ENCODE measurements around the gene IMMP2L.

Gene IMMP2L

DNA sequence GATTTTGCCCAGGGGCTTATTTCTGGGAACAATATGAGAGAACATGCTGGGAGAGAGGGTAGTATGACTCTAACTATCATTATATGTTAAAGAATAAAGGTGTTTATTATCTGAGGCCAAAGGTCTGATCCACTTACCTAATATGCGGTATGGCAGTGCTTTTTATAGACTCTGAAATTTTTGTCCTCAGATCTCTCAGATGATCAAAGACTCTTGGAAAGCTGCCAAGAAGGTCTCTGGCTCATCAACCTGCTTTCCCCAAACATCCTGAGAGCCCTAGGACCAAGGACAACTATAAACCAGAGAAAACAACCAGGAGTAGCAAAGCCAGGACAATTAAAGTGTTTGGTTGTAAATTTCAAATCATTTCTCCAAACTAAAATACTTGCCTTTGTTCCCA, 727.1 kb downstream of the IMMP2L start:
- DNase-seq: no peak

DNA sequence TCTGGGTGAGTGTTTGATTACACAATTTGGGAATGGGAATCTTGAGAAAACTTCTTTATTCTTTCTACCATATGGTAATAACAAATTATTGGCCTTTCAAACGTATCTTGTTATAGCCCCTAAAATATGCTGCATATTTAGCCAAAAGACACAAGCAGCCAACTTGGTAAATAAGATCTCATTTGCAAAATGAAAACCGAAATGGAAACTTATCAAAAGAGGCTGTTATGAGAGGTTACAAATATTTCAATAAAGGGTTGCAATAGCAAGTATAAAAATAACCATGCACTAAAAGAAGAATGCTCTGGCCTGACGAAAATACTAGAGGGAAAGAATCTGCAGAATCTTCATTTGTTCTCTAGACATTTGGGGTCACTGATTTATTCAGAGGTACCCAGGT, 730.9 kb downstream of the IMMP2L start:
- no peak for DNase-seq

DNA sequence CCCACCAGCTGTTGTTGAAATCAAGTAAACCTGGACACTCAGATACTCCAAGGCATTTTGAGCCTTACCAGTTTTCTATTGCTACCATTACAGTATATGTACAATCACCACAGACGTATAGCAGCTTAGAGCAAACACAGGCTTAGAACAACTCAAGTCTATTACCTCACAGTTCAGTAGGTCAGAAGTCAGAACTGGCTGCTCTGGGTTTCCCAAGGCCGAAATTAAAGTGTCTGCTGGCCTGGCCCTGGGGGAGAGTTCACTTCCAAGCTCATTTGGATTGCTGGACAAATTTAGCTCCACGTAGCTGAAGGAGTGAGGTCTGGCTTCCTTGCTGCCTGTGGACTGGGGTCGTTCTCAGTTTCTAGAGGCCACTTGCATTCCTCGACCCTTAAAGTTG, 731.5 kb downstream of the IMMP2L start:
- no peak for DNase-seq

DNA sequence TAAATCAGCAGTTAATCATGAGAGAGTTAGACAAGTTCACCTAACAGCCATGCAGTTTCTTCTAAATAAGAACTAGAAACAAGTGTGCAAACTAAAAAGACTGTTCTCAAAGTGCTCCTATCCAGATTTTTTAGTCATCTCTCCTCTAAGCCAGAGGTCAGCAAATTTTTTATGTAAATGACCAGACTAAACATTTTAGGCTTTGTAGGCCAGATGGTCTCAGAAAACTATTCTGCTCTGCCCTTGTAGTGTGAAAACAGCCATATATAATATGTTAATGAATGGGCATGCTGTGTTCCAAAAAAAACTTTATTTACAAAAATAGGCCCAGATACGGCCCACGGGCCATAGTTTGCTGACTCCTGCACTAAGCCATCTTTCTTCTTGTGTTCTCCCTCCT, 734.4 kb downstream of the IMMP2L start:
- no peak for DNase-seq

DNA sequence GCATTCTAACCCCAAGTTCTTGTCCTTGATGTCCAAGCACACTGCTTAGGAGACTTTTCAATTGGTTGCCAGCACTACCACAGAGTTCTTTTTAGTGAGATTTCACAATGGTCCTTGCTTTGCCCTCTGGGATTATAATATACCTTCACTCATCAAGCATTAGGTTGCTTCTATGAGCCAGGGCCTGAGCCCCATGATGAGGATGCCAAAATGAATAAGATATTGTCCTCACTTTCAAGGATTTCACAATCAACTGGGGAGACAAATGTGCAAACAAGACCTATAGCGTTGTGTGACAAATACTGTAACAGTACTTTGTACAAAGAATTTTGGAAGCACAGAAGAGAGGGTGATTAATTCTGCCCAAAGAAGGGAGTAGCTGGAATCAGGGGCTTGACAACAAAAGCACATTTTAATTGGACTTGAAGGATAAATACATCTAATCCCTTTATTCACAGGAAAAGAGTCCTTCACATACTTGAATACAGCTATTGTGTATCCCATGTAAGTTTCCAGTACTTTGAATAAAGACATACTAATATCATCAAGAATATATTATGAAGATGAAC, 734.9 kb downstream of the IMMP2L start:
- DNase-seq: no peak

DNA sequence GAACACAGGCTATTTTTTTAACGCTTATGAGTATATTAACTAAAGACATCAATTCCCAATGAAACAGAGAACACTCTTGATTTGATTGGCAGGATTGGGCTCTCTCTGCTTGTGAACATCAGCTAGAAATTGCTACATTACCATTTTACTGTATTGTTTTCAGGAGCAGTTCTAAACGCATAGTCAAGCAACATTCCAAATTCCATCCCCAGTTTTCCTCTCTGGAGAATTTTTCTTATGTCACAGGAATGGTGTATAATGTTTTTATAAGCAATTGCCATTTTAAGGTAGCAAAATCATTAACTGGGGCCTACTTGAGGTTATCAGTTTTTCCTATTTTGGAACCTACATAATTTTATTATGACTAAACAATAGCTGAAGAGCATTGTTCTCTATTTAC, 748.3 kb downstream of the IMMP2L start:
- no peak for DNase-seq

DNA sequence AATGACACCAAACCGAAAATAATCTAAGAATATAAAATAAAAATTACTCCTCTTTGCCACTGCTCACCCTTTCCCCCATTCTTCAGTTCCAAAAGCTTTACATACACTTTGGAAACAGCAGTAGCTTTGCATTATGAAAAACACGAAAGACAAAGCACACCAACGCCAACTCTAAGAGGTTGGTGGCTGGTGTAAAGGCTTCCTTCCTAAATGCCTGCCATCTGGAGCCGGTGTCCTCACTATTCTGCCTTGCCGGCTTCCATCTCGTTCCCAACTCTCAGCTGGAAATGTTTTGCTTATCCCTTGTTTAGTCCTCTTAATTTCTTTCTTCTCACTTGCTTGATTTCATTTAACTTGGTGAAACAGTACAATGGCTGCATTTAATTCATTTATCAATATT, 752.5 kb downstream of the IMMP2L start:
- DNase-seq: no peak

DNA sequence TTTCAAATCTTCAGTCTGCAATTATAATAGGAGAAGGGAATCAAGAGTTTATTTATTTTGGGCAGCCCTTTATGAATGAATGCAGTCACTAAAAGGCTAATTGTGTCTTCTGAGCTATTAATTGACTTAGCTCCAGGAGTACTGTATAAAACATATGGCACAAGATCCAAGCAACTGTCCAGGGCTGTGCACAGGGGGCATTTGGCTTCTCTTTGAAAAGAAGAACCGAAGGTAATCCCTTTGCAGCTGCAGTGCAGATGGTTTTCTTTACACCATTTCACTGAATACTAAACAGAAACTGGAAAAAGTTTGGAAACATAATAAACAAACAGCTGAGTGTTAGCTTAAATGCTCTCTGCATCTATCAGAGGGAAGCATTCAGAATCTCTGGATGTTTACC, 753.9 kb downstream of the IMMP2L start:
- no peak for DNase-seq

DNA sequence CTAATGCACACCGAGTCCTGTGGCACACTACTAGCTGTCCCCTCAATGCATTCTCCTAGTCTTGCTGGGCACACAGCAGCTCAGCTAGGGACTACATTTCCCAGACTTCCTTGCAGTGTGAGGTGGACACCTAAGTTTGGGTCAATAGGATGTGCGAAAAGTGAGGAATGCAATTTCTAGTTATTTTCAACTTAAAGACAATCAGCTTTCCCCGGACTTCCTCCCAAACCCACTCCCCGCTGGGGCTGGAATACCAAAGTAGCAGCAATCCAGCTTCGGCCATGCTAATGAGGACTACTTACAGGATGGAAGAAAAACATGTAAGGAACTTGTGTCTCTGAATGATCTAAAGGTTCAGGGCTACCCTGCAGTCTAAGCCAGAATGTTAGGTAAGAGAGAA, 757.8 kb downstream of the IMMP2L start:
- no peak for DNase-seq

DNA sequence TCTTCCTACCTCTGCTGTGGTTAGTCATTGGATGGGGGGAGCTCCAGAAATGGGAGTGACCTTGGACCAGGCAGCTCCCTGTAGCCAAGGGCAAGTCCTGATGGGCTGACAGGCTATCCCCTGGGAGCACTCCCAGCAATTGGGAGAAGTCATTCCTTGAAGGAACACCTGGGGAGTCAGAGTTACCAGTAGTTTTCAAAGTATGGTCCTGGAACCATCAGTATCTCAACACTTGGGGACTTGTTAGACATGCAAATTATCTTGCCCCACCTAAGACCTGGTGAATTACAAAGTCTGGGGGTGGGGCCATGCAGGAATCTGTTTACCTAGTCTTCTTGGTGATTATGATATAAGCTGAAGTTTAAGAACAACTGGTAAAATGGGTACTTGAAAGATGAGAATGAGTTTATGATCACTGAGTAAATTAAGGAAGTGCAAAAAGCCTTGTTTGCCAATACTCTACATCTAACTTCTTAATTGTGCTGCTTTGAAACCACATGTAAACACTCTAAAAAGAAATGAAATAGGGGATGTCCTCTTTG, 758.6 kb downstream of the IMMP2L start:
- no peak for DNase-seq

DNA sequence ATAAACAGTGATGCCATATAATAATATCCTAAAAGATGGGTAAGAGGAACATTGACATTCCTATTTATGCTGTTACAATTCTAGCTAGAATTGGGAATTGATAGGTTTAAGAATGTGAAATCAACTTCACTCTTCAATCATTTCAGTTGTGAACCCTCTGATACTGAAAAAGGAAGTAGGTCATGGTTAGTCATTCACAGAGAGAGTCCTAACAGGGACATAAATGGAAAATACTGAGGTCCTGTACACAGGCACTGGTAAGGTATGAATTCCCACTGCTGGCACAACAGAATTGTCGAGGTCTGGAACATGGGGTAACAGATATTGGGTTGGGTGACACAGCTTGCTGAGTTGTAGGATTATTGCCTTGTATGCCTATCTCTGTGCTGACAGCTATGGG, 760.8 kb downstream of the IMMP2L start:
- no peak for DNase-seq

DNA sequence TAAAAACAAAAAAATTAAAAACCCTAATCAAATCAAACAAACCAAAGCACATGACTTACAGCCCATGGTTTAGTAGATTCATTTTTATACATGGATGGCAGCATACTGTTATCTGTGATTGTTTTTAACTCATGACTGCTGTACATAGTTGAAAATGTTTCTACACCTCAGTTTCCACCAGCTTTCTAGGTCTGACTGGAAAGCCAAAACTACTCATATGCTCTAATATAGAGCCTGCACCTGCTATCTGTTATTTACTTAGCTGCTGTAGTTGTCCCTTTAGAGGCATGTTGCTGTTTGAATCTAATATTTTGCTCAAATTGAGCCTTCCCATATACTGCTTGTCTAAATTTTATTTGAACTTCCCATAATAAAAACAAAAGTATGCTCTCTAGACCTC, 761.3 kb downstream of the IMMP2L start:
- no peak for DNase-seq

DNA sequence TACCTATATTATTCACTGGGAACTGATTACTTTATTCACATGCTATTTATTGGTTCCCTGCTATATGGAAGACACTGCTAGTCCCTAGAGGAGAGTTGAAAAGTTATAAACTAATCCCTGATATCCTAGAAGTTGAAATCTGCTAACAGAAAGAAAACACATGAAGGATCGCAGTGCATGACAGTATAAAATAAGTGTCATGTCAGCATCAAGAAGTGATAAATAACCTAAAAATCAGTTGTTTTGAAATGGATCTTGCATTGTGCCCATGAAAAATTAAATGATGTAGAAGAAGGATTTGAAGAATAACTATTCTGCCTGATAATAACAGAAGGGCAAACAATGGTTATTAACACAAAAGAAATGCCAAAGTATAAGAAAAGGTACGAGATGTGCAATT, 764.6 kb downstream of the IMMP2L start:
- no peak for DNase-seq

DNA sequence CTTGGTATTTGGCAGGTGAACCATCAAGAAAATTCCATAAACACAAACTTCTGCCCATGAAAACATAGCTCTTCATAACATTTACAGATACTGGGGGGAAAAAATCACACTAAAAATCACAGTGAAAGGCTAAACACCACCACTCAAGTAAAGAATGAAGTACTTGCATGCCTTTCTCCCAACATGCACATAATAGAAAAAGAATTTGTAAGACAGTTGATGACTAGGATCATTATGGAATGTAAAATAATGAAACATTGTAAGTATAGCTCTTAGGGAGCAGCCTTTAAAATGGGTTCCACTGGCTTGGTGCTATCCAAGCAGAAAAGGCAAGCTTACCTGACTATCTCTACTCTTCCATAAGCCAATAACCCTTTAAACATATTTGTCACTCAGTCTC, 771.3 kb downstream of the IMMP2L start:
- no peak for DNase-seq

DNA sequence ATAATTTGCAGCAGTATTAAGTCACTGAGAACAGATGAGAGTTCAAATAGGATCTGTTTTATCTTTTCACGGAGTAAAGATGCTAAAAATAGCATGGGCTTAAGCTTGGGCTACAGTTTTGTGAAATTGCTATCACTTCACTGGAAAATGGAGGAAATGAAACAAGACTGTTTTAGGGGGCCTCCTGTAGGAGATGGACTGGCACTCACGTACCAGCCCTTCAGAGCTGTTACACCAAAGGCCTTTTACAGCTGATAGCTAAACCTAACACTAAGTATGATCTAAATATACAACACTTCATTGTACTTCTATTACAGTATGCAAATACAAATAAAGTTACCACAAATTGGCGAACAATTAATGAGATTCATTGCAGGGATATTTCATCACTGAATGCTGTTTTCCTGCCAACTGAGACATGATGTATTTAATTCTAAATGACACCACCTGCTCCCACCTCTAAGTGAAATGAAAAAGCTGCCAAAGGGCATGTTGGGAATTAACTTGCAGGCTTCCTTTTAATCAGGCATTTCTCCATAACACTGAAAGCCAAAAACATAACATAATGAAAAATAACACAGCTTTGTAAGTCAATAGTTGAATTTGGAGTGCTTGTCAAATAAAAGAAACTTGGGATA, 775.8 kb downstream of the IMMP2L start:
- DNase-seq: no peak

DNA sequence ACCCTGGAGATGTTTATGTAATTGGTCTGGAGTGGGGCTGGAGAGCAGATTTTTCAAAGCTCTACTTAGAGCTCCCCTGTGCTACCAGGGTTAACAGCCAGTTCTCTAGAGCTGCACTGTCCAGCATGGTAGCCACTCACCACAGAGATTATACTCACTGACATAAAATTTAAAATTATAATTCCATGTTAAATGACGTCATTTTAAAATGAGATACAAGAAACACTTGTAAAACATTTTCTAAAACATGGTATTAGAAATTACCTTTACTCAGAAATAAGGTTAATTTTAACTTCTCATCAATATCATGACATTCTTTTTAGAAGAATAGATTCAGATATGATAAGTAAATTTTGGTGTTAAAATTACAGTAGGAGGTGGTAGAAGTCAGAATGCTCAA, 777.5 kb downstream of the IMMP2L start:
- DNase-seq: no peak

DNA sequence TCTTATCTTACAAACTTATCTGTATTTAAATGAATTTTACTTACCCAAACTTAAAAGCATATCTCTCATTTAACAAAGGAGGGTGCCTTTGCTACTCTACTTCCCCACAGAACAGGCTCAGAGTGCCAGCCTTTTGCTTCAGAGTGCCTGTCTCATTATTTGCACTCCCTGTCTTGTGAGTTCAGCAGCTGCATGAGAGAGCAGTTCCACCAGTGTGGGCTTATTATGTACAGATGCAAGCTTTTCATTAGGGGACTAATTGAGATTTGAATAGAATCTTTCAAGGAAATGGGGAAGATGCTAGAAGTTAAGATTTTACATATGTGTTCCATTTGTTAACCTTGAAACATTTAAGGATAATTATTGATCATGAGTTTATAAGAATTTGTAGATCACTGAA, 781.6 kb downstream of the IMMP2L start:
- DNase-seq: no peak

DNA sequence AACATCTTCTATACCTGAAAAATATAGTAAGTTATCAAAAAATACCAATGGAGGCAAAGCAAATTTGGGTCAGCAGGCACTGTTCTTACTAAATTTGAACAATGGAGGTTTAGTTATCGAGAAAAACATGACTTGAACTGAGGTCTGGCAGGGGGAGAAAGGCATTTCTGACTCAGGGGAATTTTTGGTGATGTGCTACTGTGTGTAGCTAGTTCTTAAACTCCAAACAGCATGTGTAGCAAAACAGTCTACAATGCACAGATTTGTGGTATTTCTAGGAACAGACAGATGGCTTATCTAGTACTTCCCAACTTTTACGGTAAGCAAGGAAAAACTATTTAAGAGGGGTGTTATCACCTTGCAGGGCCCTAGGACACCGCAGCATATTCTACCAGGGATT, 783.0 kb downstream of the IMMP2L start:
- DNase-seq: no peak

DNA sequence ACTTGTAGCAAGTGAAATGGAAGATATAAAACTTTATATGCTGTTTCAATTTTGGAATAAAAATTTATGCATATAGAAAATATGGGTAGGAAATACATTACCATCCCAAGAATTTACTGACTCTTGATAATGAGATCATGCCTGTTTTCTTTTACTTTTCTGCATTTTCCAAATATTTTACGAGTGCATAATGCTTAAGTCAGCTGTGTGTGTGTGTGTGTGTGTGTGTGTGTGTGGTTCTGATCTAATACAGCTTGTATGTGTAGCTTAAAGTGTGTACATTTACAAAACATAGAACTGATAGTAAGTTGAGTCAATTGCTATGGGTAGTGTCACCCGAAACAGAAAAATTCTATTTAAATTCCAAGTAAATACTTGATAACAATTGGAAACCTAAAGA, 787.2 kb downstream of the IMMP2L start:
- no peak for DNase-seq

DNA sequence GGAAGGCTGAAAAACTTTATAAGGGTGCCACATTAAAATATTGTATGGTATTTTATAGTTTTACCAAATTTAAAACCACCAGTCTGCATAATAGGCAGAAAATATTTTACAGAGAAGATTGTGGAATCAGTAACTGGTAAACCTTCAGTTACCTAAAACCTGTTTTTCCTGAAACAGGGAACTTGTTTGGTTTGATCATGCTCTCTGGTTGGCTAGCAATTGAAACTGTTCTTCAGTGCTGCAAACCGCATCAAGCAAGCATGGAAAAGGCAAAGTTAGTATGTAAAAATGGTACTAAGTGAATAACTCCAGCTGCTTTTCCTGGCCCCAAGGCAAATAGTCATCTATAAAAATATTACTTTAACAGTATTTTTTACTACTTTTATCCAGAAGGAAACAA, 788.2 kb downstream of the IMMP2L start:
- DNase-seq: no peak

DNA sequence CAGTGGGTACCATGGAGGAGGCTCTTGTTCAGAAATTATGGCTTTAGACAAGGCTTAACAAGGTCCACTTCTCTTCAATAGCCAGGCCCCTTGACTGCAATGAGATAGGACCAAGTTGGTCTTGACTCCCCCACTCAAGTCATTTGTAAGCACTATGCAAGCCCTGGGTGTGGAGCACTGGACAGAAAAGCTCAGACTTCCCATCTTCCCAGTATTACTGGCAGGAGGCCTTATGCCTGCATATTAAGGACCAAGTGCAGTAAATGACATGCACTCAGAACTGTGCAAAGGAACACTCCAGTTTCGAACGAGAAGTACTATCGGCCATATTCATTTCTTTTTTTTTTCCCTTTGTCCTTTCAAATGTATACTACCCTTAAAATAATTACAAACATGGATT, 789.7 kb downstream of the IMMP2L start:
- DNase-seq: no peak

DNA sequence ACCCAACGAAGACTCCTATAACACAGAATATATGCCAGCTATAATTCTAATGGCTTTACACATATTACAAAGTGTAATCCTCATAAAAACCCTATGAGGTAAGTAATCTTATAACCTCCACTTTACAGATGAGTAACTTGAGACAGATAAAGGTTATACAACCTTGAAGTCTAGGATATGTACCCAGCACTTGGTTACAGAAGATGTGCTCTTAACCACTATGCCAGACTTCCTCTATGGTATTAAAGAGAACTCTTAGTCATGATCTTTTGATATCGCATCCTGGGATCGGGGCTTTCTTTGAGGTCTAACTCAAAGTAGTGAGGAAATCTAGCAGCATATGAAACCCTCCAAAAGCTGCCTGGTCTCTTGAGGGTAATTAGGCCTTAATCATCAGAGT, 790.6 kb downstream of the IMMP2L start:
- no peak for DNase-seq

DNA sequence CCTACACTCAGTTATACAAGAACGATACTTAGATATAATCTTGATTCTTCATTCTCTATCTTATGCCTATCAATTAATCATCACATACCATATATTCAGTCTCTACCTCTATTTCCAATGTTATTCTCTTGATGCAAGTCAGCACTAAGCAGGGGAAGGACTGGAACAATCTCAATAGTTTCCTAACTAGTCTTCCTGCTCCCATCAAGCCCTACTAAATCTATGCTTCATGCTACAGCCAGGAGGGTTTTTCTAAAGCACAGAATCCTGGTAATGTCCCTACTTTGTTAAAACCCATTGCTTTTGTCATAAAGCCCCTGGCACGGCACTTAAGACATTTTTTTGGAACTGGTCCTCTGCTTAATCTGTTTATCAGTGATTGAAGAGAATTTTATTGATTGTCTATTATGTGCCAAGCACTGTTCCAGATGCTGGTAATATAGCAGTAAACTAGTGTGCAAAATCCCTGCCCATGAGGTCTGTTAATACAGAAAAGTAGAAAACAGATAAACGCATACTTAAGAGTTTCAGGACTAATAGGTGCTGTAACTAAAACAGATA, 794.7 kb downstream of the IMMP2L start:
- DNase-seq: no peak

DNA sequence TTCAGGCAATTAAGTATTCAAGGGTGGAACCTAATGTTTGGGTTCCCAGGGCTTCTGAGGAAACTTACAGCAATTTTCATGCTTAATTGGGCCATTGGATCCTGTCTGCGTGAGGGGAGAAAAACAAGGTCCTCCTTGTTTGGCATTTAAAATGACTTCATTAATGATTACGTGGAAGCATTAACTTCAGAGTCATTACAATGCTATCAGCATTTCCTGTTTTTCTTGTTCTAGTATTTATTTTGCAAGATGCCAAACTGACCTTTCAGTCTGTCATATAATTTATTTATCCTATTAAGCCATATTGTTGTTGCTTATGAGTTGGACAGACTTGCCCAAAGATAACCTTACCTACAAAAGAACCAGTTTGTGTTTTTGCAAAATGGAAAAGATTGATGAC, 795.4 kb downstream of the IMMP2L start:
- no peak for DNase-seq

DNA sequence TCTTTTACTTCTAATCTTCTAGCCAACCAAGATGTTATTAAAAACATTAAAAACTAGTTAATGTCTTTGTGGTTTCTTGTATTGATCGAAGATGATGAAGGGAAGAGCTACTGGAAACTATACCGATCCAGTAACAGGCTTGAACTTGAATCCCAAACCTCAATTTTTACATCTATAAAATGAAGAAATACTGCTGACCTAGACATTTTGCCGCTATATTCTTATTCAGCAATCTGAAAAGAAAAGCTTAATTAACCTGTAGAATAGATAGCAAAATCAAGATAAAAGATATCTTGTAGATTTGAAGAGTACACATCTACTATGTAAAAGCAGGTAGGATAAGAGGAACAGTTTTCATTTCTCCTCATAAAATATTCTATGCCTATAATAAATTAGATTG, 797.4 kb downstream of the IMMP2L start:
- DNase-seq: no peak
